ENCODE data around the gene OR9A4.

Gene OR9A4

GRCh38 chr7:141960687-141961422 is 44.7 kb downstream of the OR9A4 start:
- Histone ChIP-seq H3K9ac (ENCODE audit: low read depth, low read length, poor library complexity, severe bottlenecking) (no peak overlapping the region), H3F3A (ENCODE audit: low read depth) (peaks cover 2% of the 10 kb centered on the region; the same call in 1 of the 2 replicates), H2AFZ (ENCODE audit: low read length) (no peak overlapping the region), H3K9me2 (replicated peaks; ENCODE audit: low read depth, low read length) (no peaks in the 10 kb centered on the region), H3K4me2 (ENCODE audit: low read depth, low read length, poor library complexity, severe bottlenecking) (no peak overlapping the region), H3K79me2 (ENCODE audit: insufficient read depth, low read length) (no peaks in the 10 kb centered on the region), H4K20me1 (ENCODE audit: insufficient read depth, low read length, poor library complexity, severe bottlenecking) (no peaks in the 10 kb centered on the region), H3K27me3 (ENCODE audit: insufficient read depth, low read length, poor library complexity, severe bottlenecking) (no peaks in the 10 kb centered on the region), H3K9me3 (ENCODE audit: insufficient read depth, low read depth, low read length) (no peaks in the 10 kb centered on the region), H3K4me1 (ENCODE audit: insufficient read depth, low read length, poor library complexity, severe bottlenecking) (peaks cover 8% of the 10 kb centered on the region), H3K4me3 (ENCODE audit: low read length, poor library complexity, severe bottlenecking) (no peak overlapping the region), H3K36me3 (ENCODE audit: insufficient read depth, low read length) (no peaks in the 10 kb centered on the region)
- no peak for TF ChIP-seq CTCF (conservative IDR thresholded peaks at IDR 0.05; ENCODE audit: low read length)
- TF ChIP-seq EZH2phosphoT487 (IDR thresholded peaks at IDR 0.05; ENCODE audit: borderline replicate concordance), result no peak
